ENCODE data around the gene IGFBP2. TPM values are rescaled to one million over a fixed set of nuclear protein-coding genes. Genes with fewer than 3 reads are reported as not detected.

The IGFBP2 gene
- total RNA-seq, 1 donor from 2014 or later: 208 TPM

DNA sequence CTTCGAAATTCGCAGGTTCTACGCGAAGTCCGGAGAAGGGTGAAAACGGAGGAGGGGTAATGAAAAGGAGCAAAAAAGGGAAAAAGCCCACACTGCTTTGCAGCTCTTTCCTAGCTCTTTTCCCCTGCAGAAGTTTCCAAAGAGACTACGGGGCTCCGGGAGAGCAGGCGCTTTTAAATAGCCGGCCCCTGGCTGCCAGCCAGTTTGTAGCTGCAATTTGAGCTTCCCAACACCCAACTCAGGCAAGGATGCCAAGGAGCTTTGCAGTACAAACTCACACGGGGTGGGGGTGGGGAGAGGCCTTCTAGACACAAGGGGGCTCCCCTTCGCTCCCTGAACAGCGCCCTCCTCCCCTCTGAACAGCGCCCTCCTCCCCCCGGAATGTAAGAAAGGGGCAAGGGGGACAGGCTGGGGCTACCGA lies 62.2 kb downstream of the IGFBP2 start, which contains the start of gene IGFBP5:
TSS of gene IGFBP5 (minus strand) at position 149 of the 421 bp plus-strand sequence. CDS start 774 bp downstream, outside the sequence.
- TF ChIP-seq, protein P1, sequence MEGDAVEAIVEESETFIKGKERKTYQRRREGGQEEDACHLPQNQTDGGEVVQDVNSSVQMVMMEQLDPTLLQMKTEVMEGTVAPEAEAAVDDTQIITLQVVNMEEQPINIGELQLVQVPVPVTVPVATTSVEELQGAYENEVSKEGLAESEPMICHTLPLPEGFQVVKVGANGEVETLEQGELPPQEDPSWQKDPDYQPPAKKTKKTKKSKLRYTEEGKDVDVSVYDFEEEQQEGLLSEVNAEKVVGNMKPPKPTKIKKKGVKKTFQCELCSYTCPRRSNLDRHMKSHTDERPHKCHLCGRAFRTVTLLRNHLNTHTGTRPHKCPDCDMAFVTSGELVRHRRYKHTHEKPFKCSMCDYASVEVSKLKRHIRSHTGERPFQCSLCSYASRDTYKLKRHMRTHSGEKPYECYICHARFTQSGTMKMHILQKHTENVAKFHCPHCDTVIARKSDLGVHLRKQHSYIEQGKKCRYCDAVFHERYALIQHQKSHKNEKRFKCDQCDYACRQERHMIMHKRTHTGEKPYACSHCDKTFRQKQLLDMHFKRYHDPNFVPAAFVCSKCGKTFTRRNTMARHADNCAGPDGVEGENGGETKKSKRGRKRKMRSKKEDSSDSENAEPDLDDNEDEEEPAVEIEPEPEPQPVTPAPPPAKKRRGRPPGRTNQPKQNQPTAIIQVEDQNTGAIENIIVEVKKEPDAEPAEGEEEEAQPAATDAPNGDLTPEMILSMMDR (IDR thresholded peaks at IDR 0.05; ENCODE audit: partially characterized antibody, unreplicated experiment): no peak
- no peaks in the 10 kb centered on the region for H3K36me3 Mint-ChIP-seq (ENCODE audit: unreplicated experiment)
- peaks cover 10% of the 10 kb centered on the region for H3K27me3 Mint-ChIP-seq (ENCODE audit: unreplicated experiment)
- H3K4me1 Mint-ChIP-seq (ENCODE audit: low read depth, unreplicated experiment): peaks cover 22% of the 10 kb centered on the region
- H3K9me3 Mint-ChIP-seq (ENCODE audit: unreplicated experiment): peaks cover 2% of the 10 kb centered on the region
- DNase-seq: peak; percentile 22
- H3K4me3 Mint-ChIP-seq (ENCODE audit: unreplicated experiment): peak within 1 kb of the TSS; percentile 96
- no peak within 1 kb of the TSS for H3K27ac Mint-ChIP-seq (ENCODE audit: unreplicated experiment)

DNA sequence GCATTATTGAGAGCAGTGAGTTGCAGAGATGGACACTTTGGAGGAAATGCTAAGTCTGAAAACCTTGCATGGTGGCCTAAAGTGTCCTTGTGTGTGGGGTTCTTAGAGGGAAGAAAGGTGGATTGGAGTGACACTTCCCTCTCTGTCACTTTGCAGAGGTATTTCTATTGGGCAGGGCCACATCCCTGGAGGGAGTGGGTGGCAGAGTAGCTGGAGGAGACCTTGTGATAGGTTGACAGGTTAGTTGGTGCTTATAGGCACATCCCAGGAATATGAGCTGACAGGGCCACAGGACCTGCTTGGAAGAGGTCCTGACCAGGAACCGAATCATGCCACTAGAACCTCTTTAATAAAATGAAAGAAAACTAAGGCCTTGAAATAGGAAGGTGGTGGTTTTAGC lies 63.1 kb downstream of the IGFBP2 start:
- no peak overlapping the region for H3K4me3 Mint-ChIP-seq (ENCODE audit: unreplicated experiment)
- H3K36me3 Mint-ChIP-seq (ENCODE audit: unreplicated experiment): no peaks in the 10 kb centered on the region
- no peak overlapping the region for H3K27ac Mint-ChIP-seq (ENCODE audit: unreplicated experiment)

DNA sequence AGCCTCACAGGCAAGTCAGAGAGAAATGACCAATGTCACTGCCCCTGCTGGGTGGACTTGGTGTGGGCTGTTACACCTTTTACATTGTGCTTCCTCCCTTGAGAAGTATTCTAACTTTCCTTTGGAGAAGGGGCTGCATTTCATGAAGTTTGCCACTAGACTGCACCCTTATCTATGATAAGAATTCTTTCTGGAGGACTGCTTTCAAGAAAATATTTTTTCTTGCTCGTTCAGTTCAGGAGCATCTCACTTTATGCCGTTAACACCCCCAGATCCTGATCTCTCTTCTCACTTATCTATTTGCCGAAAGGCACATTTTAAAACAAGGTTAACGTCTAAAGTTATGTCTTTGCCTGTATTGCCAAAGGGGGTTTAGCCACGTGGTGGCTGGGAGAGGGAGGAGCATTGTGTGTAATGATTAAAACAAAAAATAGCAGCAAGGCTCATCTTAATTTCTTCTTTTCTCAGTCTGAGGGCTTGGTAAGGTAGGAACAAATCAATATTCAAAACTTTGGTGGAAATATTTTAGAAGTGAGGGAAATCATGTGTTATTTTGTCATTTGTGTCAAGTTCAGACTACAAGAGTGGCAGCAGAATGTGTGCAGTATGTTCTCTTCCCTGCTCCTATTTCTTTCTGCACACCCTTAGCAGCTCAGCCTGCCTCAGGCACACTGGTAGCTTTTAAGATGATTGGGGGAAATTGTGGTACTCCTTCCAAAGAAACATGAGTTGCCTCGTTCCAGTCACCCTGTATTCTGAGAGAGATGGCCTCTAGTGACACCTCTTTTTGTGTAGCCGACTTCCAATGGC lies 63.7 kb downstream of the IGFBP2 start:
- Mint-ChIP-seq H3K36me3 (ENCODE audit: unreplicated experiment) (no peaks in the 10 kb centered on the region), H3K27me3 (ENCODE audit: unreplicated experiment) (peaks cover 9% of the 10 kb centered on the region), H3K27ac (ENCODE audit: unreplicated experiment) (no peak overlapping the region), H3K4me1 (ENCODE audit: low read depth, unreplicated experiment) (peaks cover 18% of the 10 kb centered on the region), H3K4me3 (ENCODE audit: unreplicated experiment) (no peak overlapping the region), H3K9me3 (ENCODE audit: unreplicated experiment) (peaks cover 2% of the 10 kb centered on the region)
- DNase-seq: no peak
- TF ChIP-seq, protein P1 (IDR thresholded peaks at IDR 0.05; ENCODE audit: partially characterized antibody, unreplicated experiment): peak; percentile 30

More for the DNA sequence above, 63.1 kb downstream of the IGFBP2 start:
- Mint-ChIP-seq H3K9me3 (ENCODE audit: unreplicated experiment) (peaks cover 2% of the 10 kb centered on the region), H3K27me3 (ENCODE audit: unreplicated experiment) (peaks cover 10% of the 10 kb centered on the region), H3K4me1 (ENCODE audit: low read depth, unreplicated experiment) (peaks cover 20% of the 10 kb centered on the region)
- DNase-seq: no peak
- TF ChIP-seq, protein P1 (IDR thresholded peaks at IDR 0.05; ENCODE audit: partially characterized antibody, unreplicated experiment): no peak

GRCh38 chr2:216698293-216698692 lies 65.1 kb downstream of the IGFBP2 start:
- Mint-ChIP-seq H3K9me3 (ENCODE audit: unreplicated experiment) (no peaks in the 10 kb centered on the region), H3K4me3 (ENCODE audit: unreplicated experiment) (no peak overlapping the region), H3K27ac (ENCODE audit: unreplicated experiment) (no peak overlapping the region), H3K4me1 (ENCODE audit: low read depth, unreplicated experiment) (peaks cover 14% of the 10 kb centered on the region), H3K27me3 (ENCODE audit: unreplicated experiment) (peaks cover 5% of the 10 kb centered on the region), H3K36me3 (ENCODE audit: unreplicated experiment) (no peaks in the 10 kb centered on the region)
- DNase-seq: no peak
- TF ChIP-seq, protein P1 (IDR thresholded peaks at IDR 0.05; ENCODE audit: partially characterized antibody, unreplicated experiment): no peak

DNA sequence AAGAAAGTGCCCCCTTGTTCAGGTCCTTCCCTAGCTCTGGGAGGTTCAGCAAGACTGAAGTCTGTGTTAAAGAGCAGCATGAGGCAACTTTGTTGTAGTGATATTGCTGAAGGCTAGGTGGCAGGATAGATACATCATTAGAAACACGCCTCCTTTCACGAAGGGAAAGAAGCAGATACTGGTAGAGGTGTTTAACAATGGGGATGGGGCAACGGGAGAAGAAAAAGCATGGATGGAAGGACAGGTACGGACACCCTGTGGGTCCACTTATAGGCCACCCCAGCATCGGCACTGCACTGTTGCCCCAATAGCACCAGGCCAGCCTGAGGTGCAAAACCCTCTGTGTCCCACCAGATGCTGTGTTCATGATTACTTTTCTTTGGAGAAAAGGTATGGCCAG lies 65.7 kb downstream of the IGFBP2 start:
- no peaks in the 10 kb centered on the region for H3K9me3 Mint-ChIP-seq (ENCODE audit: unreplicated experiment)
- peaks cover 5% of the 10 kb centered on the region for H3K27me3 Mint-ChIP-seq (ENCODE audit: unreplicated experiment)
- H3K4me1 Mint-ChIP-seq (ENCODE audit: low read depth, unreplicated experiment): peaks cover 12% of the 10 kb centered on the region
- TF ChIP-seq, protein P1 (IDR thresholded peaks at IDR 0.05; ENCODE audit: partially characterized antibody, unreplicated experiment): peak; percentile 48
- H3K4me3 Mint-ChIP-seq (ENCODE audit: unreplicated experiment): no peak overlapping the region
- H3K36me3 Mint-ChIP-seq (ENCODE audit: unreplicated experiment): no peaks in the 10 kb centered on the region
- DNase-seq: no peak
- no peak overlapping the region for H3K27ac Mint-ChIP-seq (ENCODE audit: unreplicated experiment)
